ENCODE data around the gene MEI4. TPM values are rescaled to one million over a fixed set of nuclear protein-coding genes. Genes with fewer than 3 reads are reported as not detected.

The MEI4 gene
- total and polyA plus RNA-seq, 2 of the 4 experiments (the other 2 are of a cell fraction) = not detected

DNA sequence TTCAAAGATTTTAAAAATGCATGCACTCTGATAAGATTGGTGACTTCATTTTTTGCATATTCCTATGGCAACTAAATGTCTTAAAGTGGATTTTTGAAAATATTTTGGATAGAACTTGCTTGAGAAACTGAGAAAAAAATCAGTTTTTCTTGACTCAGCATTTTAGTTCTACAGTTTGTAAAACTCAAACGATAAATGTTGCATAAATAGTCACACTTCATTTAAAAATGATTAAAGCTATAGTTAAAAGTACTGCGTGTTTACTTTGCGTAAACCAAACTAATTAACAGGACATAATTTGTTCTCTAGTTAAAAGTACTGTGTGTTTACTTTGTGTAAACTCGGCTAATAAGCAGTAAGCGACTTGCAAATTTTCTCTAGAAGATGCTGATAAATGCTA lies 28.3 kb upstream of the MEI4 start:
- ATAC-seq (ENCODE audit: low read depth) (no peak), DNase-seq (no peak)
- Histone ChIP-seq H3K56ac (ENCODE audit: extremely low read depth, insufficient read depth, low read length) (no peak overlapping the region), H2BK20ac (ENCODE audit: low read depth, low read length) (no peak overlapping the region), H3K4me3 (ENCODE audit: insufficient read depth, low read depth, low read length) (no peak overlapping the region), H2AFZ (replicated peaks; ENCODE audit: low read length, poor library complexity) (no peak overlapping the region), H2BK120ac (ENCODE audit: low read depth, low read length) (no peak overlapping the region), H4K5ac (ENCODE audit: low read depth, low read length) (no peak overlapping the region), H3K9me3 (ENCODE audit: control insufficient read depth, insufficient read depth, low read length) (no peaks in the 10 kb centered on the region), H3K36me3 (ENCODE audit: control insufficient read depth, insufficient read depth, low read length) (no peaks in the 10 kb centered on the region), H3K18ac (ENCODE audit: low read depth, low read length) (no peak overlapping the region), H3K9ac (ENCODE audit: low read depth, low read length) (no peak overlapping the region), H3K27me3 (ENCODE audit: control insufficient read depth, insufficient read depth, low read length) (no peaks in the 10 kb centered on the region), H3K79me1 (ENCODE audit: low read depth in 1 of 2, low read length in 2 of 2) (no peaks in the 10 kb centered on the region), H3K23ac (ENCODE audit: low read depth, low read length) (no peak overlapping the region), H3K9me1 (ENCODE audit: insufficient read depth, low read length) (no peaks in the 10 kb centered on the region), H4K8ac (ENCODE audit: low read depth in 2 of 2, low read length in 2 of 2) (no peak overlapping the region), H3K4ac (ENCODE audit: low read depth, low read length) (no peak overlapping the region), H4K20me1 (ENCODE audit: insufficient read depth, low read length) (no peaks in the 10 kb centered on the region), H2AK9ac (replicated peaks; ENCODE audit: low read depth, low read length, poor library complexity) (no peak overlapping the region), H2BK5ac (ENCODE audit: low read depth, low read length, poor library complexity, severe bottlenecking) (no peak overlapping the region), H3K4me2 (ENCODE audit: low read depth, low read length) (no peak overlapping the region), H3K4me1 (ENCODE audit: control insufficient read depth, insufficient read depth, low read length) (no peaks in the 10 kb centered on the region), H2BK15ac (ENCODE audit: low read depth, low read length) (no peak overlapping the region), H3K27ac (ENCODE audit: insufficient read depth, low read length) (no peak overlapping the region), H3K14ac (replicated peaks; ENCODE audit: low read depth, low read length) (no peak overlapping the region), H4K91ac (ENCODE audit: insufficient read depth, low read depth, low read length) (no peak overlapping the region), H2AK5ac (ENCODE audit: low read depth, low read length) (no peak overlapping the region)
- BruUV-seq (replicated peaks) = no TSS peak
- ChIA-PET POLR2A (ENCODE audit: unreplicated experiment) (no interaction called here), CTCF (no interaction called here)
- dilution Hi-C loops (cut with HindIII; ENCODE audit: low sequenced_read_pairs, unreplicated experiment) (no loop called here), intact Hi-C loops (cut with micrococcal nuclease) (no loop called here), in situ Hi-C loops (cut with MboI; ENCODE audit: low sequenced_read_pairs) (no loop called here)
- WGBS, 2 experiments (ENCODE audit: extremely low coverage in 2 of 2, insufficient read length in 1 of 2) = no CpG with 5 or more reads among the region's 5 CpGs
- TF ChIP-seq RCOR1 (IDR thresholded peaks at IDR 0.05; ENCODE audit: insufficient replicate concordance, low read length) = no peak
- peak; percentile 67 for TF ChIP-seq MAFK (IDR thresholded peaks at IDR 0.05; ENCODE audit: low read depth, low read length)
